ENCODE results near the gene SGMS1. TPM values are rescaled to one million over a fixed set of nuclear protein-coding genes. Genes with fewer than 3 reads are reported as not detected.

SGMS1 gene
- polyA plus RNA-seq, 1 donor from 2014 or later: 8.0 TPM

GRCh38 chr10:50613150-50613549 is 10.6 kb downstream of the SGMS1 start:
- Histone ChIP-seq H3K9ac (ENCODE audit: low read length) (no peak overlapping the region), H3F3A (ENCODE audit: insufficient read depth, low read length, poor library complexity, severe bottlenecking) (no peaks in the 10 kb centered on the region), H3K4me3 (ENCODE audit: low read length) (no peak overlapping the region), H3K27ac (ENCODE audit: low read length) (no peak overlapping the region), H3K79me2 (replicated peaks; ENCODE audit: insufficient read depth, low read length) (peaks cover 3% of the 10 kb centered on the region), H3K9me2 (ENCODE audit: insufficient read depth, low read length) (no peaks in the 10 kb centered on the region), H3K4me2 (ENCODE audit: low read length) (no peak overlapping the region), H2AFZ (ENCODE audit: low read depth, low read length) (no peak overlapping the region), H3K36me3 (ENCODE audit: insufficient read depth, low read length) (no peaks in the 10 kb centered on the region), H4K20me1 (ENCODE audit: insufficient read depth) (no peaks in the 10 kb centered on the region), H3K9me3 (ENCODE audit: low read length) (no peaks in the 10 kb centered on the region), H3K27me3 (ENCODE audit: insufficient read depth, low read depth, low read length) (no peaks in the 10 kb centered on the region)
- TF ChIP-seq RAD21 (conservative IDR thresholded peaks at IDR 0.05) (no peak), EZH2 (IDR thresholded peaks at IDR 0.05; ENCODE audit: borderline replicate concordance, insufficient read depth, low read length, poor library complexity, severe bottlenecking) (no peak), SMC3 (conservative IDR thresholded peaks at IDR 0.05; ENCODE audit: poor library complexity) (no peak), POLR2AphosphoS5 (IDR thresholded peaks at IDR 0.05) (no peak), MXI1 (conservative IDR thresholded peaks at IDR 0.05; ENCODE audit: poor library complexity, severe bottlenecking) (no peak), CTCF (IDR thresholded peaks at IDR 0.05; ENCODE audit: poor library complexity, severe bottlenecking) (no peak), EP300 (conservative IDR thresholded peaks at IDR 0.05; ENCODE audit: poor library complexity, severe bottlenecking) (no peak), REST (IDR thresholded peaks at IDR 0.05; ENCODE audit: borderline replicate concordance) (no peak), TAF1 (IDR thresholded peaks at IDR 0.05; ENCODE audit: low read depth) (no peak)

- no peaks in the 10 kb centered on the region for H3K9me3 ChIP-seq (ENCODE audit: low read length)
- no peaks in the 10 kb centered on the region for H3K79me2 ChIP-seq (replicated peaks; ENCODE audit: insufficient read depth, low read length)
- no peaks in the 10 kb centered on the region for H4K20me1 ChIP-seq (ENCODE audit: insufficient read depth)
- H3K4me2 ChIP-seq (ENCODE audit: low read length): no peak overlapping the region
- TF ChIP-seq POLR2AphosphoS5 (IDR thresholded peaks at IDR 0.05) (no peak), EP300 (conservative IDR thresholded peaks at IDR 0.05; ENCODE audit: poor library complexity, severe bottlenecking) (no peak), RAD21 (conservative IDR thresholded peaks at IDR 0.05) (no peak), TAF1 (IDR thresholded peaks at IDR 0.05; ENCODE audit: low read depth) (no peak), REST (IDR thresholded peaks at IDR 0.05; ENCODE audit: borderline replicate concordance) (no peak), SMC3 (conservative IDR thresholded peaks at IDR 0.05; ENCODE audit: poor library complexity) (no peak), CTCF (IDR thresholded peaks at IDR 0.05; ENCODE audit: poor library complexity, severe bottlenecking) (no peak), EZH2 (IDR thresholded peaks at IDR 0.05; ENCODE audit: borderline replicate concordance, insufficient read depth, low read length, poor library complexity, severe bottlenecking) (no peak), MXI1 (conservative IDR thresholded peaks at IDR 0.05; ENCODE audit: poor library complexity, severe bottlenecking) (no peak)
- no peak overlapping the region for H3K4me3 ChIP-seq (ENCODE audit: low read length)
- no peaks in the 10 kb centered on the region for H3K9me2 ChIP-seq (ENCODE audit: insufficient read depth, low read length)
- no peaks in the 10 kb centered on the region for H3F3A ChIP-seq (ENCODE audit: insufficient read depth, low read length, poor library complexity, severe bottlenecking)
- no peaks in the 10 kb centered on the region for H3K36me3 ChIP-seq (ENCODE audit: insufficient read depth, low read length)
- H3K9ac ChIP-seq (ENCODE audit: low read length): no peak overlapping the region
- H3K27me3 ChIP-seq (ENCODE audit: insufficient read depth, low read depth, low read length): no peaks in the 10 kb centered on the region
- H2AFZ ChIP-seq (ENCODE audit: low read depth, low read length): no peak overlapping the region
- no peak overlapping the region for H3K27ac ChIP-seq (ENCODE audit: low read length)
These were observed 13.4 kb downstream of the SGMS1 start for GRCh38 chr10:50610368-50610767.

All from neural cell (in vitro differentiated cells).